Islet precursor cell (in vitro differentiated cells): Measurements from ENCODE around the gene NCAN.

Source experiments
- DNase-seq: peaks from one replicate; pipeline ENCODE4 v3.0.0-alpha.2; 2018

The NCAN gene

DNA sequence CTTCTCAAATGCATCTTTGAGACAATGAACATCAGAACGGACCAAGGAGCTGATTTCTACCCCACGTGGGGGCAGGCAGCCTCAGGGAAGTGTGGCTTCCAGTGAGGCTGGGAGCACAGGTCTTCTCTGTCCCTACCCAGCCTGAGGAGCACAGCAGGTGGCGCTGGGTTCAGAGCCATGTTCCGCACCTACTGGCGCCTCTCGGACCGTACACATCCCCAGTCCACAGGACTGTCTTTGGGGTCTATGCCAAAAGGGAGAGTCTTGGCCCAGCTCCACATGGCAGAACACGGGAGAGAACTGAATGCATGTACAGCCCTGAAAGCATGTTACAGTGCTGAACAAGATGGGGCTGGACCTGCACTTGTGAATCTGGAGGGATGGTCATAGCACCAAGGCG lies 86.0 kb downstream of the NCAN start:
- no peak for DNase-seq

DNA sequence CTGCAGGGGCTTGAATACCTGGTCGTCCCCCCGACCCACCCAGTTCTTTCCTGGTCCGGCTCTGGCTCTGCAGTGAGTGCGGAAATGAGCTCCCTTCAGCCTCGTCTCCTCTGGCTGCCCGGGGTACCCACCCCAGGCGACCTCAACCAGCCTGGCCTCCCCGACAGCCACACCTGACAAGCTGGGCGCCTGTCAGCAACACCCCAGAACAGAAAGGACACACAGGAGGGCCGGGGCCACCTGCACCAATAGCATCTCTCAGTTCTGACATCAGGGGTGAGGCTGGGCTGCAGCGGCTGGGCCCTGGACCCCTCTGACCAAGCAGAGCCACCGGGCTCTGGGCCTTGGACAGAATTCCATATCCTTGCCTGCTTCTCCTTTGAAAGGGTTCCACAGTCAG lies 88.9 kb downstream of the NCAN start:
- no peak for DNase-seq
